ENCODE results near the gene FBXL19. TPM values are rescaled to one million over a fixed set of nuclear protein-coding genes. Genes with fewer than 3 reads are reported as not detected.

The FBXL19 gene
- total and polyA plus RNA-seq, 2 of the 8 experiments (the other 6 are each of a cell fraction or from before 2014, with no cell fraction given): 47.2 to 72.2 TPM

DNA sequence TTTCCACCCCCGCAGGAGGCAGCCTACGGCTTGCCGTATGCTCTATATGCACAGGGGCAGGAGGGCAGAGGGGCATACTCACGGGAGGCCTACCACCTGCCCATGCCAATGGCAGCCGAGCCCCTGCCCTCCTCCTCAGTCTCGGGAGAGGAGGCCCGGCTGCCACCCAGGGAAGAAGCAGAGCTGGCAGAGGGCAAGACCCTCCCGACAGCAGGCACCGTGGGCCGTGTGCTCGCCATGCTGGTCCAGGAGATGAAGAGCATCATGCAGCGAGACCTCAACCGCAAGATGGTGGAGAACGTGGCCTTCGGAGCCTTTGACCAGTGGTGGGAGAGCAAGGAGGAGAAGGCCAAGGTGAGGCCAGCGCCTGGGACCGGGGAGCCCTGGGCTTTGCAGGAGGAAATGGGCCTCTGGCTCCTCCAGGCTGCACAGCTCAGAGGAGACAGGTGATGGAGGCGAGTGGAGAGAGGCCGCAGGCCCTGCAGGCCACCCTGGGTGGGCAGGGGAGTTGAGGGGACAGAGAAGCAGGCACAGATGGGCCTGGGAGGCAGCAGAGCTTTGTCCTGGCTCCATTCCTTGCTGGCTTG, 42.8 kb downstream of the FBXL19 start:
- H4K5ac ChIP-seq (ENCODE audit: insufficient read length, low read depth, low read length): no peak overlapping the region
- no peak overlapping the region for H2BK12ac ChIP-seq (ENCODE audit: low read depth, low read length)
- no peak overlapping the region for H3K27ac ChIP-seq (ENCODE audit: low read depth, low read length)
- H3K9me3 ChIP-seq (ENCODE audit: insufficient read depth in 2 of 2, low read depth in 1 of 2, low read length in 1 of 2): no peaks in the 10 kb centered on the region; a peak in 1 of 4 replicates
- no peak overlapping the region for H3K4me3 ChIP-seq (ENCODE audit: extremely low read depth in 1 of 4, insufficient read depth in 2 of 4, low read depth in 3 of 4, low read length in 4 of 4)
- no peaks in the 10 kb centered on the region for H3K23me2 ChIP-seq (ENCODE audit: low read depth, low read length)
- FAIRE-seq (no peak), DNase-seq (ENCODE audit: low read depth in 1 of 2, low spot score in 2 of 2) (no peak)
- ChIA-PET POLR2A (ENCODE audit: partially characterized antibody) (interaction anchor here (0.6 to 6.4 kb wide), 9 partner anchors 8 to 522 kb away, joined by 3 to 45 read pairs (median 3); partner anchors contain the start of genes HSD3B7 and SETD1A), CTCF (ENCODE audit: partially characterized antibody) (interaction anchor here (1.5 to 3.8 kb wide), 2 partner anchors 11 to 13 kb away, joined by 6 to 26 read pairs; no protein-coding TSS in a partner anchor)
- no peak overlapping the region for H2BK15ac ChIP-seq (ENCODE audit: low read length)
- no peak overlapping the region for H2AFZ ChIP-seq (ENCODE audit: low read length)
- no peak overlapping the region for H3K4me2 ChIP-seq (ENCODE audit: insufficient read depth in 1 of 2, low read depth in 2 of 2, low read length in 2 of 2)
- H3K79me1 ChIP-seq (ENCODE audit: low read depth, low read length): peaks cover 1% of the 10 kb centered on the region; the same call in 1 of the 2 replicates
- H3K4ac ChIP-seq (replicated peaks; ENCODE audit: insufficient read length, low read depth, low read length): no peak overlapping the region
- peaks cover under 1 to 15% of the 10 kb centered on the region in 2 experiments for H4K20me1 ChIP-seq (replicated peaks in 1 of 2; ENCODE audit: control insufficient read depth in 1 of 2, insufficient read depth in 2 of 2, low read length in 2 of 2)
- no peak overlapping the region for H2BK20ac ChIP-seq (ENCODE audit: low read length)
- H3K4me1 ChIP-seq (replicated peaks in 1 of 4; ENCODE audit: control insufficient read depth in 3 of 4, insufficient read depth in 4 of 4, low read length in 3 of 4): no peaks in the 10 kb centered on the region
- H3K23ac ChIP-seq (ENCODE audit: insufficient read length): no peak overlapping the region
- H3K9ac ChIP-seq (replicated peaks in 1 of 4; ENCODE audit: extremely low read depth in 1 of 4, low read depth in 3 of 4, low read length in 3 of 4): no peak overlapping the region
- H3K18ac ChIP-seq (ENCODE audit: extremely low read depth, low read length): no peak overlapping the region
- WGBS, 2 experiments (ENCODE audit: extremely low coverage in 1 of 2, insufficient coverage in 1 of 2, insufficient read length in 1 of 2, insufficient replicate concordance in 2 of 2, low coverage in 1 of 2, low lambda C conversion rate in 2 of 2, missing lambda C conversion rate in 1 of 2): 95% methylated on average over 19 of the region's 19 CpGs; no CpG with 5 or more reads in 1 of the 2 experiments
- peaks cover 52 to 86% (median 64%) of the 10 kb centered on the region in 4 experiments for H3K36me3 ChIP-seq (ENCODE audit: control insufficient read depth in 2 of 4, insufficient read depth in 4 of 4, low read length in 3 of 4)
- no peak for TF ChIP-seq EZH2 (IDR thresholded peaks at IDR 0.05; ENCODE audit: low read depth, low read length, severe bottlenecking)
- no peak for TF ChIP-seq SP1 (IDR thresholded peaks at IDR 0.05; ENCODE audit: low read depth, low read length)
- TF ChIP-seq PHF8 (conservative IDR thresholded peaks at IDR 0.05; ENCODE audit: low read depth, low read length): no peak
- no peak for TF ChIP-seq NRF1 (IDR thresholded peaks at IDR 0.05; ENCODE audit: low read depth, low read length)
- peak; percentile 48; the same call in 1 of the 2 replicates for TF ChIP-seq POLR2AphosphoS5 (IDR thresholded peaks at IDR 0.05; ENCODE audit: low read depth, low read length)
- no peak overlapping the region for H3K56ac ChIP-seq (replicated peaks; ENCODE audit: insufficient read length, low read depth, low read length)
- H2AK5ac ChIP-seq (ENCODE audit: low read depth, low read length): no peak overlapping the region
- H3K27me3 ChIP-seq (replicated peaks in 1 of 4; ENCODE audit: control insufficient read depth in 3 of 4, extremely low read depth in 1 of 4, insufficient read depth in 3 of 4, low read length in 3 of 4): no peaks in the 10 kb centered on the region
- H2BK5ac ChIP-seq (ENCODE audit: low read depth, low read length): no peak overlapping the region
- no peak overlapping the region for H4K91ac ChIP-seq (replicated peaks; ENCODE audit: insufficient read length, low read length)
- no peak overlapping the region for H3K14ac ChIP-seq (ENCODE audit: insufficient read length)
- 0 out of 2 replicates have a peak overlapping the region, but pooled peaks have one; percentile 25 for H4K8ac ChIP-seq (ENCODE audit: extremely low read depth, insufficient read depth, low read length)
- no peaks in the 10 kb centered on the region for H3K79me2 ChIP-seq (ENCODE audit: control insufficient read depth in 1 of 2, insufficient read depth in 2 of 2, low read length in 2 of 2)
- no peak overlapping the region for H2BK120ac ChIP-seq (replicated peaks; ENCODE audit: low read depth, low read length)
